ENCODE results near the gene TRIP4. TPM values are rescaled to one million over a fixed set of nuclear protein-coding genes. Genes with fewer than 3 reads are reported as not detected.
"Not testable (repeated sequence)": the region's sequence is repeated elsewhere in the genome, so short reads cannot be mapped to it uniquely, and the experiment has no call there.

Gene TRIP4
- polyA plus RNA-seq, 1 donor from 2014 or later, result 23.3 TPM

DNA sequence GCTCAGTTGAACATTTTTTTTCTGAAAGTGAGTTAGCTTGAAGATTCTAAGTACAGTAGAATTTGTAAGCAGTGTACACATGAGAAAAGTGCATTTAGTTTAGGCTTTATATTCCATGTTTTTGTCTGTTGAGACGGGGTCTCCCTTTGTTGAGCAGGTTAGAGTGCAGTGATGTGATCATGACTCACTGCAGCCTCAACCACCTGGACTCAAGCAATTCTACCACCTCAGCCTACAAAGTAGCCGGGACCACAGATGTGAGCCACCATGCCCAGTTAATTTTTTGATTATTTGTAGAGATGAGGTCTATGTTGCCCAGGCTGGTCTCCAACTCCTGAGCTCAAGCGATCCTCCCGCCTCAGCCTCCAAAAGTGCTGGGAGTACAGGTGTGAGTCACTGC lies 26.4 kb upstream of the TRIP4 start:
- Mint-ChIP-seq H3K9me3 (no peaks in the 10 kb centered on the region), H3K27me3 (no peaks in the 10 kb centered on the region), H3K36me3 (no peaks in the 10 kb centered on the region), H3K4me1 (peaks cover under 1 to 15% (median 6%) of the 10 kb centered on the region in 3 donors), H3K27ac (no peak overlapping the region), H3K4me3 (no peak overlapping the region)

GRCh38 chr15:64369078-64369607 lies 18.5 kb upstream of the TRIP4 start:
- Mint-ChIP-seq H3K4me3 (no peak overlapping the region), H3K27me3 (no peaks in the 10 kb centered on the region), H3K4me1 (peaks cover 3 to 8% (median 8%) of the 10 kb centered on the region in 3 donors), H3K36me3 (no peaks in the 10 kb centered on the region), H3K9me3 (no peaks in the 10 kb centered on the region), H3K27ac (no peak overlapping the region)

DNA sequence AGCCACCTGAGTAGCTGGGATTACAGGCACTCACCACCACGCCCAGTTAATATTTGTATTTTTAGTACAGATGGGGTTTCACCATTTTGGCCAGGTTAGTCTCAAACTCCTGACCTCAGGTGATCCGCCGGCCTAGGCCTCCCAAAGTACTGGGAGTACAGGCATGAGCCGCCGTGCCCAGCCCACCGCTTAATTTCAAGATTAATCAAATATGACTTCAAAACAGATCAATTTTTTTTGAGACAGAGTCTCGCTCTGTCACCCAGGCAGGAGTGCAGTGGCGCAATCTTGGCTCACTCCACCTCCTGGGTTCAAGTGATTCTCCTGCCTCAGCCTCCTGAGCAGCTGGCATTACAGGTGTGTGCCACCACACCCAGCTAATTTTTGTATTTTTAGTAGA lies 16.3 kb upstream of the TRIP4 start:
- not testable (repeated sequence) for H3K36me3 Mint-ChIP-seq, H3K4me1 Mint-ChIP-seq, H3K9me3 Mint-ChIP-seq, H3K27ac Mint-ChIP-seq, H3K27me3 Mint-ChIP-seq, H3K4me3 Mint-ChIP-seq

DNA sequence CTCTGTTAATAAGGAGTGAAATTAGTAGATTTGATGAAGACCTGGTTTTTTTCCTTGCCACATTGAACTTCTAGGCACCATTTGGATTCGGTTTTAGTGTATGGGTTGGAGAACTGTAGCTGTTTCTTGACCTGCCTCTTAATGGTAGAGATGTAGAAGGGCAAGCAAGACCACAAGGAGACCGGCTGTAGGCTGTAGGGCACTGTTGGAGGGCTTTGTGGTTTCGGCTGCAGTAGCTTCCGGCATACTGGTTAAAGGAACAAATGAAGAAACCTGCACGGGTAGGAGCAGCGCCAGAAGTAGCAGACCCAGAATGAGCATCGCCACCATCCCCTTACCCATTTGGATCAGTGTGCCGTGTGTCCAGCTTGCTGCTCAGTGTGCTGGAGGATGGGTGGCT lies 14.3 kb upstream of the TRIP4 start:
- Mint-ChIP-seq H3K36me3 (no peaks in the 10 kb centered on the region), H3K9me3 (no peaks in the 10 kb centered on the region), H3K4me3 (peak overlapping the region in 1 of 4 donors; percentile 43), H3K4me1 (no peaks in the 10 kb centered on the region), H3K27ac (no peak overlapping the region), H3K27me3 (no peaks in the 10 kb centered on the region)

DNA sequence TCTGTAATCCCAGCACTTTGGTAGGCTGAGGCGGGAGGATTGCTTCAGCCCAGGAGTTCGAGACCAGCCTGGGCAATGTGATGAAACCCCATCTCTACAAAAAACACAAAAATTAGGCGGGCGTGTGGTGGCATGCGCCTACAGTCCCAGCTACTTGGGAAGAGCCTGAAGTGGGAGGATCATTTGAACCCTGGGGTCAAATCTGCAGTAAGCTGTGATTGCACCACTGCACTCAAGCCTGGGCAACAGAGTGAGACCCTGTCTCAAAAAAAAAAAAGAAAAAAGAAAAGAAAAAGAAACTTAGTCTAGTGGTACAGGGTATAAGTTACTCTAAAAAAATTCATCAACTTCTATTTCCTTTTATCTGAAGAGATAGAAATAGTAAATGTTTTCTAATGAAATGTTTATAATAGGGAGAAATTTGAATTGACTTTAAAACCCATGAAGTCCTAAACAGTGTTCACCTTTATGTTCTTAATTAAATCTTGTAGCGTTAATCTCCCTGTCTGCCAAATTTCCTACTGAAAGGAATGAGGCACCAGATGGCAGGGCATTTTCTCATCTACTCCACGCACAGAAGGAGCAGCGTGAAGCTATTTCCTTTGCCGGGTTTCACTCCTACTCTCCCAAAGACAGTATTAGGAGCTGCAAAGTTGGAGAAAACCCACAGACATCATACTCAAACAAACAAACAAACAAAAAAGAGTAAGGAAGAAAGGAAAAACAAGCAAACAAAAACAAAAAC lies 8.2 kb upstream of the TRIP4 start:
- Mint-ChIP-seq H3K27ac (no peak overlapping the region), H3K4me1 (peaks cover 10 to 15% (median 12%) of the 10 kb centered on the region in 3 donors), H3K36me3 (no peaks in the 10 kb centered on the region), H3K27me3 (no peaks in the 10 kb centered on the region), H3K9me3 (no peaks in the 10 kb centered on the region), H3K4me3 (peak overlapping the region in 3 of 4 donors; percentile 58 to 78 (median 60))

DNA sequence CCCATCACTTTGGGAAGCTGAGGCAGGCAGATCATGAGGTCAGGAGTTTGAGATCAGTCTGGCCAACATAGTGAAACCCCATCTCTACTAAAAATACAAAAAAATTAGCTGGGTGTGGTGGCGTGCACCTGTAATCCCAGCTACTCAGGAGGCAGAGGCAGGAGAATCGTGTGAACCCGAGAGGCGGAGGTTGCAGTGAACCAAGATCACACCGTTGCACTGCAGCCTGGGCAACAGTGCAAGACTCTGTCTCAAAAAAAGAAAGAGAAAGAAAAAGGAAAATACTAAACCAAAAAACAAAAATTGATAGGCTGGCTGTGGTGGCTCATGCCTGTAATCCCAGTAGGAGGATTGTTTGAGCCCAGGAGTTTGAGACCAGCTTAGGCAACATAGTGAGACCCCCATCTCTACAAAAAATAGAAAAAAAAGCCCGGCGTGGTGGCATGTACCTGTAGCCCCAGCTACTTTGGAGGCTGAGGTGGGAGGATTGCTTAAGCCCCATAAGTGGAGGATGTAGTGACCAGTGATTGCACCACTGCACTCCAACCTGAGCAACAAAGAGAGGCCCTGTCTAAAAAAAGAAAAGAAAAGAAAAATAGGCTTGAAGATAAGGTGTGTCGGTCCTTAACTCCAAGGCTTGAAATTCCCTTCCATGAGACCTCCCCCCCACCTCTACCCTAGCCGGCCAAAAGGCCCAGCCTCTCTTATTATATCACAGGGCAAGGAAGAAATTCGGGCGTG lies 7.3 kb upstream of the TRIP4 start:
- not testable (repeated sequence) for H3K27me3 Mint-ChIP-seq, H3K36me3 Mint-ChIP-seq, H3K27ac Mint-ChIP-seq, H3K9me3 Mint-ChIP-seq
- Mint-ChIP-seq H3K4me3 (peak overlapping the region; percentile 78 to 98 (median 94)), H3K4me1 (peaks cover 10 to 15% (median 12%) of the 10 kb centered on the region in 3 donors)

DNA sequence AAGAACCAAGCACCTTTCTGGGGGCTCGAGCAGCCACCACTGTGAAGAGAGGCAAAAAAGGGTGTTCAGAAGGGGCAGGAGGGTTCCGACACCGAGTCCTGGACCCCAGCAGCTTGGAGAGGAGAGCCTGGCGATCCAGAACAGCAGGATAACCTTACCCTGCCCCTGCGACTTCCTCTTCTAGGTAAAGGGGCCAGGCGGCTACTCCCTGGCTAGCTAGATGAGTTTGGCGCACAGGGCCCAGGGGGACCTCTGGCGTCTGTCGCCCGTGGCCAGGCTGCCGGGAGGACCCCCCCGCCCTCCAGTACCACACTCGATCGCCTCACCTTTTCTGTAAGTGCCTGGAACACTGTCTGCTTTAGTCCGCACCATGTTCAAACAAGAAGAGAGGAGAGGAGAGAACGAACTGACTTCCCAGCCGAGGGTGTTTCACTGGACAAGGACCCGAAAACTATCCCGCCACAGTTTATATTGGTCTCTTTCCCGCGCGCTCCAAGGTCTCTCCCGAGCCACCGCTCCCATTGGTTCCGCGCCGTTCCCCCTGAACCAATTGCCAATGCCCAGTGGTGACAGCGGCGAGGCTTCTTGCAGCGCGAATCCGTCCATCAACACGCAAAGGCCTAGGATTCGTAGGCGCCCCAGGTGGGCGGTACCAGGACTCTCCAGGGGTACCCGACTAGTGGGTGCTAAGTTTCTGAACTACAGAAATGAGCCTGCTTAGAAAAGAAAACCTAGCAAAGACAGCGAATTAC lies 6.5 kb upstream of the TRIP4 start, which contains the start of gene PCLAF:
PCLAF (minus strand) TSS at position 442 of the 752 bp plus-strand sequence; CDS start at position 372, 70 bp downstream.
- H3K27ac Mint-ChIP-seq, result peak within 1 kb of the TSS in 2 of 3 donors; percentile 0 to 90
- H3K36me3 Mint-ChIP-seq, result no peaks in the 10 kb centered on the region
- no peaks in the 10 kb centered on the region for H3K27me3 Mint-ChIP-seq
- peaks cover 10 to 15% (median 12%) of the 10 kb centered on the region in 3 donors for H3K4me1 Mint-ChIP-seq
- H3K4me3 Mint-ChIP-seq, result peak within 1 kb of the TSS; percentile 78 to 98 (median 94)
- no peaks in the 10 kb centered on the region for H3K9me3 Mint-ChIP-seq

- Mint-ChIP-seq H3K4me3 (no peak overlapping the region), H3K4me1 (peaks cover 19 to 25% (median 19%) of the 10 kb centered on the region in 3 donors), H3K9me3 (no peaks in the 10 kb centered on the region), H3K36me3 (no peaks in the 10 kb centered on the region), H3K27ac (no peak overlapping the region), H3K27me3 (no peaks in the 10 kb centered on the region)
These were observed 3.9 kb upstream of the TRIP4 start for GRCh38 chr15:64383760-64384159.

GRCh38 chr15:64386291-64386690 lies 1.3 kb upstream of the TRIP4 start:
- Mint-ChIP-seq H3K4me3 (peak overlapping the region in 1 of 4 donors; percentile 47), H3K9me3 (no peaks in the 10 kb centered on the region), H3K27ac (peak overlapping the region in 1 of 3 donors; percentile 59)

DNA sequence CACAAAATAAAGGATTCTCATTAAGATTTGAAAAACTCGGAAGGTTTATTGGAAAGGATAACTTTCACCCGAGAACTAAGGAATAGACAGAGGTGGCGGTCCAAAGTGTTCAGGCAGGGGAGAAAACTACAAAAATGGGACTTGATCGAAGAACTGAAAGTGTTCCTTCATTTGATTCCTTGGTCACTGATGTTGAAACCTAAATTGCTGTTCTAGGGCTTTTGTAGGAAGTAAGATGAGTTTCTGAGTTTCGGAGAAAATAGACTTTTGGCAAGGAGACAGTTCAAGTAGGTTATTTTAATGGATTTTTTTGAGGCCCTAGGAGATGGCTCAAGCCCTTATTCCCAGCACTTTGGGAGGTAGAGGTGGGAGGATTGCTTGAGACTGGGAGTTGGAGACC lies 1.4 kb downstream of the TRIP4 start:
- peak overlapping the region; percentile 12 to 99 (median 74) for H3K4me3 Mint-ChIP-seq
- peak overlapping the region in 2 of 3 donors; percentile 26 to 41 for H3K27ac Mint-ChIP-seq
- H3K27me3 Mint-ChIP-seq, result no peaks in the 10 kb centered on the region
- peaks cover 14 to 18% (median 15%) of the 10 kb centered on the region in 3 donors for H3K4me1 Mint-ChIP-seq
- no peaks in the 10 kb centered on the region for H3K36me3 Mint-ChIP-seq
- H3K9me3 Mint-ChIP-seq, result no peaks in the 10 kb centered on the region

More at GRCh38 chr15:64386291-64386690, 1.3 kb upstream of the TRIP4 start:
- no peaks in the 10 kb centered on the region for H3K27me3 Mint-ChIP-seq
- H3K4me1 Mint-ChIP-seq, result peaks cover 19 to 24% (median 20%) of the 10 kb centered on the region in 3 donors
- H3K36me3 Mint-ChIP-seq, result no peaks in the 10 kb centered on the region

- not testable (repeated sequence) for H3K27ac Mint-ChIP-seq, H3K9me3 Mint-ChIP-seq, H3K27me3 Mint-ChIP-seq, H3K36me3 Mint-ChIP-seq
- Mint-ChIP-seq H3K4me3 (peak overlapping the region in 1 of 4 donors; percentile 8), H3K4me1 (peaks cover 12 to 16% (median 14%) of the 10 kb centered on the region in 3 donors)
These were observed 4.8 kb downstream of the TRIP4 start for GRCh38 chr15:64392471-64392870.

- no peak overlapping the region for H3K27ac Mint-ChIP-seq
- H3K36me3 Mint-ChIP-seq, result peaks cover 5% of the 10 kb centered on the region
- H3K4me3 Mint-ChIP-seq, result no peak overlapping the region
These were observed 9.2 kb downstream of the TRIP4 start for GRCh38 chr15:64396789-64397188.

DNA sequence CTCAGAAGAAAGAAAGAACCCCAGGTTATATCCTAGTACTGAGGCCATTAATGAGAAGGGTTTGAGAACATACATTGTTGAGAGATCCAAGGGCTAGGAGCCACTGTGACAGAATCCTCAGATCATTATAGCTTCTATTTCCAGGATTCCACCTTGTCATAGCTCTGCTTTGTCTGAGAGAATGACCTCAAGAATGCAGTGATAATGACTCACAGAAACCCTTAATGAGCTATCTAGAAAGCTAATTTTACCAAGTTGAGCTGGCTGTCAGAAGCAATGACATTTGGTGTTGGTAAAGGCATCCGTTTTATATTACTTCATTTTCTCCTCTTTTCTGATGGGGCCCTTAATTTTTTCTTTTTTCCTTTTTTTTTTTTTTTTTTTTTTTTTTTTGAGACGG lies 10.9 kb downstream of the TRIP4 start:
- Mint-ChIP-seq H3K4me3 (no peak overlapping the region), H3K36me3 (peaks cover 8% of the 10 kb centered on the region), H3K9me3 (no peaks in the 10 kb centered on the region), H3K27me3 (no peaks in the 10 kb centered on the region), H3K4me1 (no peaks in the 10 kb centered on the region), H3K27ac (no peak overlapping the region)

More at GRCh38 chr15:64396789-64397188, 9.2 kb downstream of the TRIP4 start:
- Mint-ChIP-seq H3K9me3 (no peaks in the 10 kb centered on the region), H3K4me1 (peaks cover 0 to 2% (median 1%) of the 10 kb centered on the region in 3 donors), H3K27me3 (no peaks in the 10 kb centered on the region)

GRCh38 chr15:64400583-64400982 lies 12.9 kb downstream of the TRIP4 start:
- H3K9me3 Mint-ChIP-seq, result no peaks in the 10 kb centered on the region
- no peaks in the 10 kb centered on the region for H3K4me1 Mint-ChIP-seq
- no peak overlapping the region for H3K27ac Mint-ChIP-seq
- H3K27me3 Mint-ChIP-seq, result no peaks in the 10 kb centered on the region
- peaks cover 8% of the 10 kb centered on the region for H3K36me3 Mint-ChIP-seq
- H3K4me3 Mint-ChIP-seq, result no peak overlapping the region

DNA sequence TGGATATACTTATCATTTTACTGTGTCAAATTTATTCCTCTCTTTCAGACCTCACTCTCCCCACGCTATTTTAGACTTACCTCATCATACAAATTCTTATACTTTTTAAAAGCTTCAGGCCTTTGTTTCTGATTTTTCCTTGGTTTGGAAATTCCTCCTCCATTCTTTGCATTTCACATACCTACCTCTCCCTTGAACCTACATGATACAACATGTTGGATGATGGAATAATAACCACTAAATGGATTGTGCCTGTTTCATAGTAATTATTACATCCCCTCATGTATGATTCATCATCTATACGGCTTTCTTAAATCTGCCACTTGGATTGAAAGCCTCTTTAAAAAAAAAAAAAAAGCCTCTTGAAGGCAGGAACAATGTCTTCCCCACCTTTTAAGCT lies 24.6 kb downstream of the TRIP4 start:
- Mint-ChIP-seq H3K4me1 (no peaks in the 10 kb centered on the region), H3K4me3 (no peak overlapping the region), H3K27ac (no peak overlapping the region), H3K27me3 (no peaks in the 10 kb centered on the region), H3K9me3 (no peaks in the 10 kb centered on the region), H3K36me3 (peaks cover 20% of the 10 kb centered on the region)
